ENCODE data around the gene ZNF740.

- no peak for TF ChIP-seq CTCF (IDR thresholded peaks at IDR 0.05; ENCODE audit: poor library complexity, severe bottlenecking)
- TF ChIP-seq MXI1 (conservative IDR thresholded peaks at IDR 0.05; ENCODE audit: poor library complexity, severe bottlenecking): no peak
- no peak for TF ChIP-seq REST (IDR thresholded peaks at IDR 0.05; ENCODE audit: borderline replicate concordance)
Observed at GRCh38 chr12:53173085-53173715, 7.3 kb upstream of the ZNF740 start.

All from neural cell (in vitro differentiated cells).